ENCODE measurements around the gene RBM19.

RBM19 gene

DNA sequence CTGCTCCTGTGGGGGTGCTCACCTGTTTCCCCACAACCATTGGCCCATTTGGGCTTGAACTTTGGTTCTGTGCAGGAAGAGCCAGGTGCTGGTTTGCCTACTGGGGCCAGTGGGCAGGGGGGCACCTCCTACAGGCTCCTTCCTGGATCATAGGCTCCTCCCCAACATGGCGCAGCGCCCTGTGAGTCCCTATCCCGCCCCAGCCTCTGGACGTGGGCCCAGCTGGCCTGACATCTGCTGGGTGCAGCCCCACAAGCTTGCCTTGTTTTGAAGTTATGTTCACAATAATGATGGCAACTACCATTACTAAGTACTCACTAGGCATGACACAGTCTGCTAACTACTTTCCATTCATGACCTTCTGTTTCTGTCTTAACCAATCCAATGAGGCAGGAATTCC is 147.8 kb downstream of the RBM19 start:
- no peak overlapping the region for H3K27ac ChIP-seq (ENCODE audit: low read depth, low read length)
- H3K79me2 ChIP-seq (ENCODE audit: control insufficient read depth, low read length), result no peaks in the 10 kb centered on the region
- no peaks in the 10 kb centered on the region for H3K36me3 ChIP-seq (ENCODE audit: control insufficient read depth, low read length)
- no peaks in the 10 kb centered on the region for H3K27me3 ChIP-seq (ENCODE audit: control insufficient read depth, low read length)
- TF ChIP-seq EZH2phosphoT487 (IDR thresholded peaks at IDR 0.05; ENCODE audit: borderline replicate concordance, low read length), result no peak
- H4K20me1 ChIP-seq (ENCODE audit: control insufficient read depth, insufficient read depth, low read depth, low read length), result no peaks in the 10 kb centered on the region
- no peak overlapping the region for H3K4me2 ChIP-seq (ENCODE audit: low read length)
- H3K4me3 ChIP-seq (ENCODE audit: low read length), result no peak overlapping the region
- no peaks in the 10 kb centered on the region for H3K4me1 ChIP-seq (ENCODE audit: control insufficient read depth, low read length)
- H3F3A ChIP-seq (ENCODE audit: control insufficient read depth, insufficient read depth), result no peaks in the 10 kb centered on the region
- no peaks in the 10 kb centered on the region for H3K9me3 ChIP-seq (ENCODE audit: control insufficient read depth, insufficient read depth, low read length)
- H3K9me2 ChIP-seq (replicated peaks; ENCODE audit: control insufficient read depth, low read length), result no peaks in the 10 kb centered on the region

DNA sequence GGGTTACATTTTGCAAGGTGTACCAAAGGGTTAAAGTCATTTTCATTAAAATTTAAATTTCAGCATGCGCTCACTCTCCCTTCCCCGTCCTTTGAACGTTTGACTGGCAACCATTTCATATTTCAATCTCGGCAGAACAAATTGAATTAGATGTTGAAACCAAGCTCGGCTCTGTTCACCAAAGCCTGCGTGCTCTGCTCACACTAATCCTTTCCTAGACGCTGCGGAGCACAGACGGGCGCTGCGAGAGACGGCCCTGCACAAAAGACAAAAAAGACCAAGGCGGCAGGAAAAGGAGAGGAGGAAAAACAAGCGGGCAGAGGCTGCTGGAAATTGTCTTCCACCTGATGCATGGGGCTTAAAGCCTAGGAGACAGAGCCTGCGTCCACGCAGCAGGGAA is 149.3 kb downstream of the RBM19 start:
- H3K4me3 ChIP-seq (ENCODE audit: low read length), result no peak overlapping the region
- H3K9me3 ChIP-seq (ENCODE audit: control insufficient read depth, insufficient read depth, low read length), result no peaks in the 10 kb centered on the region
- no peaks in the 10 kb centered on the region for H4K20me1 ChIP-seq (ENCODE audit: control insufficient read depth, insufficient read depth, low read depth, low read length)
- H3K27ac ChIP-seq (ENCODE audit: low read depth, low read length), result no peak overlapping the region
- H3K36me3 ChIP-seq (ENCODE audit: control insufficient read depth, low read length), result no peaks in the 10 kb centered on the region
- no peak overlapping the region for H3K4me2 ChIP-seq (ENCODE audit: low read length)
- no peaks in the 10 kb centered on the region for H3K27me3 ChIP-seq (ENCODE audit: control insufficient read depth, low read length)
- no peaks in the 10 kb centered on the region for H3K4me1 ChIP-seq (ENCODE audit: control insufficient read depth, low read length)
- H3K9me2 ChIP-seq (replicated peaks; ENCODE audit: control insufficient read depth, low read length), result no peaks in the 10 kb centered on the region
- TF ChIP-seq EZH2phosphoT487 (IDR thresholded peaks at IDR 0.05; ENCODE audit: borderline replicate concordance, low read length), result no peak
- TF ChIP-seq, protein P1, sequence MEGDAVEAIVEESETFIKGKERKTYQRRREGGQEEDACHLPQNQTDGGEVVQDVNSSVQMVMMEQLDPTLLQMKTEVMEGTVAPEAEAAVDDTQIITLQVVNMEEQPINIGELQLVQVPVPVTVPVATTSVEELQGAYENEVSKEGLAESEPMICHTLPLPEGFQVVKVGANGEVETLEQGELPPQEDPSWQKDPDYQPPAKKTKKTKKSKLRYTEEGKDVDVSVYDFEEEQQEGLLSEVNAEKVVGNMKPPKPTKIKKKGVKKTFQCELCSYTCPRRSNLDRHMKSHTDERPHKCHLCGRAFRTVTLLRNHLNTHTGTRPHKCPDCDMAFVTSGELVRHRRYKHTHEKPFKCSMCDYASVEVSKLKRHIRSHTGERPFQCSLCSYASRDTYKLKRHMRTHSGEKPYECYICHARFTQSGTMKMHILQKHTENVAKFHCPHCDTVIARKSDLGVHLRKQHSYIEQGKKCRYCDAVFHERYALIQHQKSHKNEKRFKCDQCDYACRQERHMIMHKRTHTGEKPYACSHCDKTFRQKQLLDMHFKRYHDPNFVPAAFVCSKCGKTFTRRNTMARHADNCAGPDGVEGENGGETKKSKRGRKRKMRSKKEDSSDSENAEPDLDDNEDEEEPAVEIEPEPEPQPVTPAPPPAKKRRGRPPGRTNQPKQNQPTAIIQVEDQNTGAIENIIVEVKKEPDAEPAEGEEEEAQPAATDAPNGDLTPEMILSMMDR (IDR thresholded peaks at IDR 0.05; ENCODE audit: low read depth, low read length, poor library complexity, severe bottlenecking), result no peak
- no peaks in the 10 kb centered on the region for H3K79me2 ChIP-seq (ENCODE audit: control insufficient read depth, low read length)
- H3F3A ChIP-seq (ENCODE audit: control insufficient read depth, insufficient read depth), result no peaks in the 10 kb centered on the region

DNA sequence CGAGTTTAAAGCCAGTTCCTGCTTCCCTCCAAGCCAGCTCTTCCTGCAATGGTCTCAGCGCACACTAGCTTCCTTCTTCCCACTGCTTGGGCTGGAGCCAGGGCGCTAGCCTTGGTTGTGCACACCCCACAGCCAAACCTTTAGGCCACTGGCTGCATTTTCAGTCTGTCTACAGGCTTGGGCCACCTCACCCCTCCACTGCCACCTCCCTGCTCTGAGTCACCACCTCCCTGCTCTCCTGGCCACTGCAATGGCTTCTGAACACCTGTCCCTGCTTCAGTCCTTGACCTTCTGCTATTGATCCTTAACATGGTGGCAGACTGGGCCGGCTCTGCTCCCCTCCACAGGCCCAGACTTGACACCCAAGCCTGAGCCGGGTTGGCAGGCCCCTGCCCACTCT is 151.1 kb downstream of the RBM19 start:
- Histone ChIP-seq H3K4me3 (ENCODE audit: low read length) (no peak overlapping the region), H3K4me2 (ENCODE audit: low read length) (no peak overlapping the region), H3K9me3 (ENCODE audit: control insufficient read depth, insufficient read depth, low read length) (no peaks in the 10 kb centered on the region), H3K36me3 (ENCODE audit: control insufficient read depth, low read length) (no peaks in the 10 kb centered on the region), H3F3A (ENCODE audit: control insufficient read depth, insufficient read depth) (no peaks in the 10 kb centered on the region), H3K27ac (ENCODE audit: low read depth, low read length) (no peak overlapping the region), H3K4me1 (ENCODE audit: control insufficient read depth, low read length) (no peaks in the 10 kb centered on the region), H4K20me1 (ENCODE audit: control insufficient read depth, insufficient read depth, low read depth, low read length) (no peaks in the 10 kb centered on the region), H3K27me3 (ENCODE audit: control insufficient read depth, low read length) (no peaks in the 10 kb centered on the region), H3K79me2 (ENCODE audit: control insufficient read depth, low read length) (no peaks in the 10 kb centered on the region), H3K9me2 (replicated peaks; ENCODE audit: control insufficient read depth, low read length) (no peaks in the 10 kb centered on the region)
- no peak for TF ChIP-seq EZH2phosphoT487 (IDR thresholded peaks at IDR 0.05; ENCODE audit: borderline replicate concordance, low read length)
- TF ChIP-seq, protein P1 (IDR thresholded peaks at IDR 0.05; ENCODE audit: low read depth, low read length, poor library complexity, severe bottlenecking), result no peak

DNA sequence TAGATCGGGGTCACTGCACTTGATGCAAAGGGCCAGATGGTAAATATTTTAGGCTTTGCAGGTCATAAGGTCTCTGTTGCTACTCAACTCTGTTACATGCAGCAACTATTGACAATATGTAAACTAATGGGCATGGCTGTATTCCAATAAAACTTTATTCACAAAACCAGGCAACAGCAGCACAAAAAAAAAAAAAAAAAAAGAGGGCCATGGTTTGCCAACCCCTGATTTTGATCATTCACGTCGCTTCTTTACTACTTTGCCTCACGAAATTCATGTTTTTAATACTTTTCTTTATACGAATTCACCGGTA is 152.9 kb downstream of the RBM19 start:
- H4K20me1 ChIP-seq (ENCODE audit: control insufficient read depth, insufficient read depth, low read depth, low read length), result no peaks in the 10 kb centered on the region
- TF ChIP-seq, protein P1 (IDR thresholded peaks at IDR 0.05; ENCODE audit: low read depth, low read length, poor library complexity, severe bottlenecking), result no peak
- TF ChIP-seq EZH2phosphoT487 (IDR thresholded peaks at IDR 0.05; ENCODE audit: borderline replicate concordance, low read length), result no peak
- no peaks in the 10 kb centered on the region for H3K9me3 ChIP-seq (ENCODE audit: control insufficient read depth, insufficient read depth, low read length)
- no peaks in the 10 kb centered on the region for H3K79me2 ChIP-seq (ENCODE audit: control insufficient read depth, low read length)
- no peak overlapping the region for H3K27ac ChIP-seq (ENCODE audit: low read depth, low read length)
- H3K4me3 ChIP-seq (ENCODE audit: low read length), result no peak overlapping the region
- no peaks in the 10 kb centered on the region for H3F3A ChIP-seq (ENCODE audit: control insufficient read depth, insufficient read depth)
- no peaks in the 10 kb centered on the region for H3K27me3 ChIP-seq (ENCODE audit: control insufficient read depth, low read length)
- no peaks in the 10 kb centered on the region for H3K9me2 ChIP-seq (replicated peaks; ENCODE audit: control insufficient read depth, low read length)
- no peaks in the 10 kb centered on the region for H3K4me1 ChIP-seq (ENCODE audit: control insufficient read depth, low read length)
- H3K36me3 ChIP-seq (ENCODE audit: control insufficient read depth, low read length), result no peaks in the 10 kb centered on the region
- no peak overlapping the region for H3K4me2 ChIP-seq (ENCODE audit: low read length)
